Activated CD8-positive, alpha-beta T cell treated with anti-CD3 and anti-CD28 coated beads for 36 hours (primary cell): ENCODE results near the gene BLMH. TPM values are rescaled to one million over a fixed set of nuclear protein-coding genes. Genes with fewer than 3 reads are reported as not detected.

Source experiments
- ATAC-seq: fragments of 200-7000 bp; cut with Tn5 transposase; one replicate; pipeline ENCODE4 v1.10.0; 2021; ENCODE audit warnings: mild to moderate bottlenecking, moderate library complexity
- CTCF ChIA-PET: fragments of 350-600 bp; sonication (Branson Sonifier 250); formaldehyde crosslinking; loops from one replicate; lab custom pipeline; 2021; ENCODE audit warnings: antibody characterized with exemption; lab: Charles Lee
- POLR2A ChIA-PET: fragments of 350-600 bp; sonication (Branson Sonifier 250); formaldehyde crosslinking; loops from one replicate; lab custom pipeline; 2021; ENCODE audit warnings: antibody characterized with exemption; lab: Charles Lee
- DNase-seq: peaks from one replicate; pipeline ENCODE4 v3.0.0-alpha.2; 2020
- H3K27ac Mint-ChIP-seq: one replicate; pipeline ENCODE4 v1.8.0; 2021; ENCODE audit warnings: mild to moderate bottlenecking, mixed read lengths
- H3K27me3 Mint-ChIP-seq: one replicate; pipeline ENCODE4 v1.8.0; 2021; ENCODE audit warnings: mixed read lengths
- H3K36me3 Mint-ChIP-seq: one replicate; pipeline ENCODE4 v1.8.0; 2021; ENCODE audit warnings: low read depth, mixed read lengths
- H3K4me1 Mint-ChIP-seq: one replicate; pipeline ENCODE4 v1.8.0; 2021; ENCODE audit warnings: low read depth, mixed read lengths
- H3K4me3 Mint-ChIP-seq: one replicate; pipeline ENCODE4 v1.8.0; 2021; ENCODE audit warnings: mild to moderate bottlenecking, moderate library complexity, mixed read lengths
- H3K9me3 Mint-ChIP-seq: one replicate; pipeline ENCODE4 v1.8.0; 2021; ENCODE audit warnings: mixed read lengths
- intact Hi-C: fragments of 100-400 bp; cut with micrococcal nuclease; formaldehyde crosslinking; loops from one replicate; pipeline ENCODE4 v1.10.0; 2022
- total RNA-seq, 2 experiments: library from RNA; stranded (reverse); gene quantifications; one replicate each; pipeline ENCODE4 v1.2.3, GENCODE V29; 2021
- TF ChIP-seq, protein P1 (sequence below): fragments of 200-600 bp; IDR thresholded peaks from one replicate; pipeline ENCODE4 v1.8.0; 2022; ENCODE audit warnings: antibody characterized with exemption, mild to moderate bottlenecking

The BLMH gene
- total RNA-seq, 2 experiments from 2014 or later = 75.9 to 78.6 TPM

DNA sequence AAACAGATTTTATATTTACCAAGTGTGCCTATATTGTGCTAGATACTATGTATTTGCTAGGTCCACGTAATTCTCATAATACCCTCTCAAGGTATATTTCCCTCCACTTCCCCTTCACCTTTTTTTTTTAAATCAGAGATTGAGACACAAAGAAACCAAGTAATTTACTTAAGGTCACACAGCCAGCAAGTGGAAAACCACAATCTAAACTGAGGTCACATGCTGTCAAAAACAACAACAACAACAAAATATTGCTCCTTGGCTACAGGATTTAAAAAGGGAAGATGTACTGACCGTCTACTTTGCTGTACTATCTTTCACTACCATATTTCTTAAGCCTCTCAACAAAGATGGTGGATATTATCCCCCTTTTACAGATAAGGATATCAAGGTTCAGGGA, 15.8 kb downstream of the BLMH start:
- no peak overlapping the region for H3K27ac Mint-ChIP-seq
- ChIA-PET CTCF (no interaction called here), POLR2A (interaction anchor here (1.8 kb wide), 1 partner anchor 16 kb away, joined by 6 read pairs; the partner anchor contains the start of gene BLMH)
- intact Hi-C loops = no loop called here
- H3K4me3 Mint-ChIP-seq = no peak overlapping the region
- H3K36me3 Mint-ChIP-seq = peaks cover 58% of the 10 kb centered on the region
- no peak for DNase-seq
- no peaks in the 10 kb centered on the region for H3K4me1 Mint-ChIP-seq
- no peaks in the 10 kb centered on the region for H3K9me3 Mint-ChIP-seq
- no peak for ATAC-seq
- no peaks in the 10 kb centered on the region for H3K27me3 Mint-ChIP-seq
- TF ChIP-seq, protein P1, sequence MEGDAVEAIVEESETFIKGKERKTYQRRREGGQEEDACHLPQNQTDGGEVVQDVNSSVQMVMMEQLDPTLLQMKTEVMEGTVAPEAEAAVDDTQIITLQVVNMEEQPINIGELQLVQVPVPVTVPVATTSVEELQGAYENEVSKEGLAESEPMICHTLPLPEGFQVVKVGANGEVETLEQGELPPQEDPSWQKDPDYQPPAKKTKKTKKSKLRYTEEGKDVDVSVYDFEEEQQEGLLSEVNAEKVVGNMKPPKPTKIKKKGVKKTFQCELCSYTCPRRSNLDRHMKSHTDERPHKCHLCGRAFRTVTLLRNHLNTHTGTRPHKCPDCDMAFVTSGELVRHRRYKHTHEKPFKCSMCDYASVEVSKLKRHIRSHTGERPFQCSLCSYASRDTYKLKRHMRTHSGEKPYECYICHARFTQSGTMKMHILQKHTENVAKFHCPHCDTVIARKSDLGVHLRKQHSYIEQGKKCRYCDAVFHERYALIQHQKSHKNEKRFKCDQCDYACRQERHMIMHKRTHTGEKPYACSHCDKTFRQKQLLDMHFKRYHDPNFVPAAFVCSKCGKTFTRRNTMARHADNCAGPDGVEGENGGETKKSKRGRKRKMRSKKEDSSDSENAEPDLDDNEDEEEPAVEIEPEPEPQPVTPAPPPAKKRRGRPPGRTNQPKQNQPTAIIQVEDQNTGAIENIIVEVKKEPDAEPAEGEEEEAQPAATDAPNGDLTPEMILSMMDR = no peak

DNA sequence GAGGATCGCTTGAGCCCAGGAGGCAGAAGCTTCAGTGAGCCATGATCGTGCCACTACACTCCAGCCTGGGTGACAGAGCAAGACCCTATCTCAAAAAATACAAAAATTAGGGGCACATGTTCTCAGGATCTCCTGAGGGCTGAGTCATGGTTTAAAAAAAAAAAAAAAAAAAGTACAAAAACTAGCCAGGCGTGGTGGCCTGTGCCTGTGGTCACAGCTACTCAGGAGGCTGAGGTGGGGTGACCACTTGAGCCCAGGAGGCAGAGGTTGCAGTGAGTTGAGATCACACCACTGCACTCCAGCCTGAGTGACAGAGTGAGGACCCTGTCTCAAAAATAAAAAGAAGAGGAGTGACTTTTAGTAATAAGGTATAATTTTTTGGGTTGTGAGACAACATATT, 16.9 kb downstream of the BLMH start:
- no peak for DNase-seq
- no peaks in the 10 kb centered on the region for H3K27me3 Mint-ChIP-seq
- H3K9me3 Mint-ChIP-seq = no peaks in the 10 kb centered on the region
- ChIA-PET CTCF (no interaction called here), POLR2A (interaction anchor here (1.8 kb wide), 1 partner anchor 17 kb away, joined by 6 read pairs; the partner anchor contains the start of gene BLMH)
- no peaks in the 10 kb centered on the region for H3K4me1 Mint-ChIP-seq
- ATAC-seq = no peak
- no peak overlapping the region for H3K4me3 Mint-ChIP-seq
- no peak overlapping the region for H3K27ac Mint-ChIP-seq
- intact Hi-C loops = no loop called here
- peaks cover 57% of the 10 kb centered on the region for H3K36me3 Mint-ChIP-seq
- TF ChIP-seq, protein P1 = no peak

DNA sequence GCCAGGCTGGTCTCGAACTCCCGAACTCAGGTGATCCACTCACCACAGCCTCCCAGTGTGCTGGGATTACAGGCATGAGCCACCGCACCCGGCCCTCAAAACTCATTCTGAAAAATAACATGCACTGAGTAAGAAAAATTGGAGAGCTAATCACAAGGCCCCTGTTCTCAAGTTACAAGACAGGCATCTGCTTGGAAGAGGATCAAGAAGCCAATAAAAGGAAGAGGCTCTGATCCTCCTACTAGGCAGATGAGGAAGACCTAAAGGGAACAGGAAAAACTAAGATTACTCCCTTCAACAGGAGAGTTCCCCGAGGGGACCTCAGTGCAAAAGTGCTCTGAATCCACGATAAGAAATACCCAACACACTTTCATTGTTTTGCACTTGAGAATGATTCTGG, 18.4 kb downstream of the BLMH start:
- intact Hi-C loops = no loop called here
- Mint-ChIP-seq H3K4me1 (no peaks in the 10 kb centered on the region), H3K27me3 (no peaks in the 10 kb centered on the region), H3K4me3 (no peak overlapping the region), H3K27ac (no peak overlapping the region), H3K36me3 (peaks cover 58% of the 10 kb centered on the region), H3K9me3 (no peaks in the 10 kb centered on the region)
- ATAC-seq (no peak), DNase-seq (no peak)
- CTCF ChIA-PET = interaction anchor here (1.4 to 1.5 kb wide), 2 partner anchors 13 to 63 kb away, joined by 3 to 7 read pairs; no protein-coding TSS in a partner anchor
- POLR2A ChIA-PET = no interaction called here
- TF ChIP-seq, protein P1 = no peak

DNA sequence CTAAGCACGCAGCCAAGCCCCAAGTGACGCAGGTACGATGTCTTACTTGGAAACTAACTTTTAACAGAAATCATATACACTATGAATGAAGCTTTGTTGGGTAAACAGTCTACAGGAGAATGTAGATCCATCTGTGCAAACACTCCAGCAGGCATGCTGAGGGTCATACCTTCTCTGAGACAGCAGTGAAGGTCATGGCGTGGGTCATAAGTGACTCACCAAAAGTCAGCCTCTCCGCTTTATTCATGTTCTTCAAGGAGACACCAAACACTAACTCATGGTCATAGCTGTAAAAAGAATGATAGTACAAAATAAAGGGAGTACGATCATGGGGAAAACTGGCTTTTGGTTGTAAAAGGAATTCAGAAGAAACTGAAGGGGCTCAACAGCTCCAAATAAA, 20.6 kb downstream of the BLMH start:
- Mint-ChIP-seq H3K4me1 (no peaks in the 10 kb centered on the region), H3K27ac (no peak overlapping the region), H3K27me3 (no peaks in the 10 kb centered on the region), H3K9me3 (no peaks in the 10 kb centered on the region), H3K36me3 (peaks cover 57% of the 10 kb centered on the region), H3K4me3 (no peak overlapping the region)
- TF ChIP-seq, protein P1 = no peak
- ATAC-seq (no peak), DNase-seq (no peak)
- CTCF ChIA-PET = interaction anchor here (1.1 to 1.7 kb wide), 5 partner anchors 24 to 340 kb away, joined by 3 to 6 read pairs (median 3); no protein-coding TSS in a partner anchor
- intact Hi-C loops = no loop called here
- POLR2A ChIA-PET = no interaction called here

DNA sequence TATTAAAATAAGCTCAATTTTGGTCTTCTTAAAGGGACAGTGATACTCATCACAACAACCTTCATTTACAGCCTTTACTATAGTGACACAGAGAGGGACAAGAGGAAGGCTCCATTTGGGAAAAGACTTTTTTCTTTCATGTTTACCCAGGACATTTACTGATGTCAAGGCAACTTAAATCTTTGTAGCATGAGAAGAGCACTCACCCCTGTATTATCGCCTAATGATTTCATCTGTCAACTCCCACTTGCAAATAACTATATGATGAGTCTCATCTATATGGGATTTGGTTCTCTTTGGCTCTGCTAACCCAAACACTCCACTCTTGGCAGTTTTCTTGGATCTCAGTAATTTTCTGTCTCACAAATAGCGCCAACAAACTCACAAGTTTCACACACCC, 24.1 kb downstream of the BLMH start:
- Mint-ChIP-seq H3K4me3 (no peak overlapping the region), H3K27ac (no peak overlapping the region), H3K4me1 (no peaks in the 10 kb centered on the region), H3K27me3 (no peaks in the 10 kb centered on the region), H3K9me3 (no peaks in the 10 kb centered on the region), H3K36me3 (peaks cover 54% of the 10 kb centered on the region)
- CTCF ChIA-PET = interaction anchor here (3.2 kb wide), 1 partner anchor 69 kb away, joined by 10 read pairs; no protein-coding TSS in a partner anchor
- ATAC-seq (no peak), DNase-seq (no peak)
- TF ChIP-seq, protein P1 = no peak
- POLR2A ChIA-PET = no interaction called here
- intact Hi-C loops = no loop called here
